Measurements from ENCODE around the gene ETFB. TPM values are rescaled to one million over a fixed set of nuclear protein-coding genes. Genes with fewer than 3 reads are reported as not detected.

Gene ETFB
- total and polyA plus RNA-seq, 9 of the 15 experiments (the other 6 are each of a cell fraction or from before 2014, with no cell fraction given): 18.1 to 143 (median 96.1) TPM

DNA sequence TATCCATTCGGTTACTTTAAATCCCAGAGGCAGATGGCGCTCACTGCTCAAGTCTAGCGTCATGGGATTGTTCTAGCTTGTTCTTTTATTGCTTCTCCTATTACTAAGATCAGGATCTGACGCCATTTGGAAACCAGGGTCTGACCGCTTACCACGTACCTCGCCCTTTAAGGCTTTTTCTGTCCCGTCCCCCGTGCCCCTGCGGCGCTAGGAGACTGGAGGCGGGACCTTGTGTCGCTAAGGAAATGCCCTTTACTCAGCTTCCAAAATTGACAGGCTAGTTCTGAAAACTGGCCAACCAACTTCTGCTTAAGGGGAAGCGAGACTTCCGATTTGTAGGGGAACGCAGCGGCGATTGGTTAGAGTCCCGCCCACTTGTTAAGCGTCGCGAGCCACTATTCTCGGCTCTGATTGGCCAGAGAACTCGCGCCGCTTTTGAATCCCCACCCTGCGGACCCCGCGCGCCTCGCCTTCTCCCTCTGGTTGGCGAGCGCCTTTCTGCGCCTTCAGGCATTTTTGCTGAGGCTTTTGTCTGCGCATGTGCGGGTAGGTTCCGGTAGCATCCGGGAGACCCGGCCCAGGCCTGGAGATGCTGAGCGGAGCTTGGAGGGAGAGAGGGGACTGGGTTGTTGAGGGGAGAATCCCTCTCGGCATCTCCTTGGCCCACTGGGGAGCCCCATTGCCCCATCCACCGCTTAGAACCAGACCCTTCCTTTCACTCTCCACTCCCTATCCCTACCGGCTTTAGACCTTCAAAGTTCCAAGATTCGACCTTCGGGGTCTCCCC lies 28.1 kb upstream of the ETFB start (continued):
- TF ChIP-seq CBX2 (IDR thresholded peaks at IDR 0.05; ENCODE audit: insufficient read depth, low read length, poor library complexity, severe bottlenecking) (no peak), TCFL5 (CRISPR knock-in tag; conservative IDR thresholded peaks at IDR 0.05) (no peak; the same call in 1 of the 2 replicates), ERF (CRISPR knock-in tag; IDR thresholded peaks at IDR 0.05) (no peak; the same call in 1 of the 2 replicates), ZNF316 (IDR thresholded peaks at IDR 0.05) (no peak), IFI16 (CRISPR knock-in tag; IDR thresholded peaks at IDR 0.05) (no peak), POLR2AphosphoS5 (IDR thresholded peaks at IDR 0.05; ENCODE audit: control insufficient read depth, insufficient read depth, low read depth, low read length) (peak; percentile 47; the same call in 1 of the 2 replicates), POLR3A (IDR thresholded peaks at IDR 0.05; ENCODE audit: borderline replicate concordance, extremely low read depth, insufficient read depth, insufficient read length) (no peak), HDAC2 (IDR thresholded peaks at IDR 0.05) (no peak), ILF3 (IDR thresholded peaks at IDR 0.05; ENCODE audit: borderline replicate concordance) (no peak), SRF (CRISPR knock-in tag; IDR thresholded peaks at IDR 0.05) (peak in 1 of 2 experiments; percentile 79; a peak in 1 of 4 replicates), MBD2 (IDR thresholded peaks at IDR 0.05; ENCODE audit: borderline replicate concordance, low read depth) (peak; percentile 89), KAT2B (IDR thresholded peaks at IDR 0.05; ENCODE audit: low read depth, low read length) (peak; percentile 14), EZH2 (IDR thresholded peaks at IDR 0.05; ENCODE audit: borderline replicate concordance, low read depth, low read length) (no peak), ESRRA (IDR thresholded peaks at IDR 0.05; ENCODE audit: borderline replicate concordance, low read depth) (no peak), KDM4B (IDR thresholded peaks at IDR 0.05; ENCODE audit: borderline replicate concordance in 2 of 2, low read depth in 1 of 2) (no peak), L3MBTL2 (IDR thresholded peaks at IDR 0.05) (peak; percentile 97), POLR2AphosphoS2 (IDR thresholded peaks at IDR 0.05; ENCODE audit: low read length) (peak; percentile 85; the same call in 1 of the 2 replicates), BRD4 (IDR thresholded peaks at IDR 0.05) (peak; percentile 42; the same call in 1 of the 2 replicates), SPI1 (IDR thresholded peaks at IDR 0.05; ENCODE audit: borderline replicate concordance, low read depth, low read length) (peak; percentile 65), POLR2A (conservative IDR thresholded peaks at IDR 0.05) (peak; percentile 79), NRF1 (conservative IDR thresholded peaks at IDR 0.05 in 1 of 2, IDR thresholded peaks at IDR 0.05 in 1 of 2) (peak; percentile 97), ZNF253 (CRISPR knock-in tag; conservative IDR thresholded peaks at IDR 0.05) (no peak), TEAD4 (IDR thresholded peaks at IDR 0.05; ENCODE audit: low read length) (no peak), TEAD4 (CRISPR knock-in tag; IDR thresholded peaks at IDR 0.05; ENCODE audit: borderline replicate concordance) (no peak)
- TF ChIP-seq, protein P1, sequence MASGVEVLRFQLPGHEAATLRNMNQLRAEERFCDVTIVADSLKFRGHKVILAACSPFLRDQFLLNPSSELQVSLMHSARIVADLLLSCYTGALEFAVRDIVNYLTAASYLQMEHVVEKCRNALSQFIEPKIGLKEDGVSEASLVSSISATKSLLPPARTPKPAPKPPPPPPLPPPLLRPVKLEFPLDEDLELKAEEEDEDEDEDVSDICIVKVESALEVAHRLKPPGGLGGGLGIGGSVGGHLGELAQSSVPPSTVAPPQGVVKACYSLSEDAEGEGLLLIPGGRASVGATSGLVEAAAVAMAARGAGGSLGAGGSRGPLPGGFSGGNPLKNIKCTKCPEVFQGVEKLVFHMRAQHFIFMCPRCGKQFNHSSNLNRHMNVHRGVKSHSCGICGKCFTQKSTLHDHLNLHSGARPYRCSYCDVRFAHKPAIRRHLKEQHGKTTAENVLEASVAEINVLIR (CRISPR knock-in tag; IDR thresholded peaks at IDR 0.05): no peak
- TF ChIP-seq, protein P2, sequence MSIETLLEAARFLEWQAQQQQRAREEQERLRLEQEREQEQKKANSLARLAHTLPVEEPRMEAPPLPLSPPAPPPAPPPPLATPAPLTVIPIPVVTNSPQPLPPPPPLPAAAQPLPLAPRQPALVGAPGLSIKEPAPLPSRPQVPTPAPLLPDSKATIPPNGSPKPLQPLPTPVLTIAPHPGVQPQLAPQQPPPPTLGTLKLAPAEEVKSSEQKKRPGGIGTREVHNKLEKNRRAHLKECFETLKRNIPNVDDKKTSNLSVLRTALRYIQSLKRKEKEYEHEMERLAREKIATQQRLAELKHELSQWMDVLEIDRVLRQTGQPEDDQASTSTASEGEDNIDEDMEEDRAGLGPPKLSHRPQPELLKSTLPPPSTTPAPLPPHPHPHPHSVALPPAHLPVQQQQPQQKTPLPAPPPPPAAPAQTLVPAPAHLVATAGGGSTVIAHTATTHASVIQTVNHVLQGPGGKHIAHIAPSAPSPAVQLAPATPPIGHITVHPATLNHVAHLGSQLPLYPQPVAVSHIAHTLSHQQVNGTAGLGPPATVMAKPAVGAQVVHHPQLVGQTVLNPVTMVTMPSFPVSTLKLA (conservative IDR thresholded peaks at IDR 0.05): peak; percentile 50 to 76; a peak in 3 of 4 replicates
- TF ChIP-seq, protein P3, sequence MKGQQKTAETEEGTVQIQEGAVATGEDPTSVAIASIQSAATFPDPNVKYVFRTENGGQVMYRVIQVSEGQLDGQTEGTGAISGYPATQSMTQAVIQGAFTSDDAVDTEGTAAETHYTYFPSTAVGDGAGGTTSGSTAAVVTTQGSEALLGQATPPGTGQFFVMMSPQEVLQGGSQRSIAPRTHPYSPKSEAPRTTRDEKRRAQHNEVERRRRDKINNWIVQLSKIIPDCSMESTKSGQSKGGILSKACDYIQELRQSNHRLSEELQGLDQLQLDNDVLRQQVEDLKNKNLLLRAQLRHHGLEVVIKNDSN (CRISPR knock-in tag; IDR thresholded peaks at IDR 0.05): peak; percentile 44; the same call in 1 of the 2 replicates

Measured in K562 (cell line).